Measurements from ENCODE around the gene RPL10.

GRCh38 chrX:154356596-154356995 lies 41.6 kb upstream of the RPL10 start:
- TF ChIP-seq CTCF (IDR thresholded peaks at IDR 0.05; ENCODE audit: low read depth, low read length) (no peak), EZH2phosphoT487 (IDR thresholded peaks at IDR 0.05; ENCODE audit: low read depth) (no peak)
